Hepatocyte (in vitro differentiated cells): ENCODE measurements around the gene RPAP3.

Experiments
- CTCF ChIP-seq: fragments of 200-600 bp; sonication (generic); IDR thresholded peaks from 2 replicates; pipeline ENCODE4 v1.5.1; 2016; ENCODE audit warnings: antibody characterized with exemption, mild to moderate bottlenecking; ENCODE audit not compliant: poor library complexity
- EZH2phosphoT487 ChIP-seq: fragments of 200-600 bp; sonication (generic); IDR thresholded peaks from one replicate; pipeline ENCODE4 v1.6.1; 2018; ENCODE audit warnings: antibody characterized with exemption, mild to moderate bottlenecking, low read depth, moderate library complexity; ENCODE audit not compliant: unreplicated experiment, severe bottlenecking

DNA sequence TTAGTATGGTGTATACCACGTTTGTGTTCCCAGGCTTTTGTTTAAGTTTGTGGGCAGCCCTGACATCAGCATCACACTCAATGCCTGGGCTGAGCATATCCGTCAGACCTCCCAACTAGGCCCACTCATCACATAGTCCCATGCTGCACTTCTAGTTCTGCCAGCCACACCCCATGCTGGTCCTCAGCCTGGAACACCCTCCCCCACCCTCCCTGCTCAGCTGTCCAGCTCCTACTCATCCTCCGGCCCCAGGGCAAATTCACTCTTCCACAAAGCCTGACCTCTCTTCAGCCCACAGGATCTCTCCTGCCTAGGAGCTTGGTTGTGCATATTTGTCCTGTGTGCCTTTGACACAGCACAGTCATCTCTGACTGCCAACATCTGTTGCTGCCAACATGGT is 23.4 kb upstream of the RPAP3 start:
- no peak for TF ChIP-seq CTCF
- TF ChIP-seq EZH2phosphoT487, result no peak
